ENCODE results near the gene CTSW. TPM values are rescaled to one million over a fixed set of nuclear protein-coding genes. Genes with fewer than 3 reads are reported as not detected.

CTSW gene
- total and polyA plus RNA-seq, 2 of the 4 experiments (the other 2 are of a cell fraction) = 0.07 to 0.18 TPM

DNA sequence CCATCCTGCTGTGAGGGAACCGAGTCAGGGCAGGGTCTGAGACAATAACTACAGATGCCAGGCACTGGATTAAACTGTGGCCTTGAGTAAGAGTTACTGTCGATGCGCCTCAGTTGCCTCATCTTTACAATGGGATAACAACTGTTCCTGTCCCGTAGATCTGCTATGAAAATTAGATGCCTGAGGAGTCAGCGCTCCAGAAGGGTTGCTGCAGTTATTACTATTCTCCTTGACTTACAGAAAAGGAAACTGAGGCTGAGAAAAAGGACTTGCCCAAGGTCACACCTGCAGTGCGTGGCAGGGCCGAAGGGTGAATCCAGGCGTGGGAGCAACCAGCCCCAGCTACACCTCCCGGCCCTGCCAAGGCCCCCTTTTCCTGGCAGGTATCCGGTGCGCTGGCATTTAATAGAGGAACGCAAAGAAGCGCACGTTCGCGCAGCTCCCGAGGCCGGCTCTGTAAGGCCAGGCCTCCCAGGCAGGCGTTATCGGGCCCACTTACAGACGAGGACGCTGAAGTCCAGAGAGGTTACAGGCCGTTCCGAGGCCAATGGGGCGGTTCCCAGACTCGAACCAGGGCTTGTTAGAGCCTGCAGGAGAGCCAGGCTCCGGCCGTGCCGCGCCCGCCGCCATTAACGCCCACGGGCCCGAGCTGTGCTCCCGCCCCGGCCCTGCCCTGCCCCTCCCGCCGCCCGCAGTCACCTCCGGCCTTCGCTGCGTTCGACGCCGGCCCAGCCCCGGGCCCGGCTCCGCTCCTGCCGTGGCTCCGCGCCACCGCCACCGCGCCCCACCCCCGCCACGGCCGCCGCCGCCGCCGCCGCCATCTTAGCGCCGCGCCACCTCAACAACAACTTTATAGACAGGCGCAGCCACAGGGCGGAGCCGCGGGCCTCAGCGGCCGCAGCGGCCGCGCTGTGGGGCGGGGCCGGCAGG, 38.8 kb downstream of the CTSW start, which contains the start of gene C11orf68:
Gene C11orf68, minus strand, starts transcription at position 852 of the 930 bp plus-strand sequence. Its CDS starts 31 bp downstream, at position 821.
- Histone ChIP-seq H3K27me3 (ENCODE audit: control insufficient read depth, insufficient read depth, low read length) (no peaks in the 10 kb centered on the region), H3K18ac (ENCODE audit: low read depth, low read length) (peak within 1 kb of the TSS; percentile 99), H3K36me3 (ENCODE audit: control insufficient read depth, insufficient read depth, low read length) (peaks cover 35% of the 10 kb centered on the region), H3K9me1 (ENCODE audit: insufficient read depth, low read length) (peaks cover 30% of the 10 kb centered on the region), H3K79me1 (ENCODE audit: low read depth in 1 of 2, low read length in 2 of 2) (peaks cover 23 to 60% of the 10 kb centered on the region in 2 experiments), H4K5ac (ENCODE audit: low read depth, low read length) (peak within 1 kb of the TSS; percentile 99), H2AK9ac (replicated peaks; ENCODE audit: low read depth, low read length, poor library complexity) (peak within 1 kb of the TSS; percentile 100), H3K4me3 (ENCODE audit: insufficient read depth, low read depth, low read length) (peak within 1 kb of the TSS; percentile 100), H2BK5ac (ENCODE audit: low read depth, low read length, poor library complexity, severe bottlenecking) (peak within 1 kb of the TSS; percentile 96), H3K9ac (ENCODE audit: low read depth, low read length) (peak within 1 kb of the TSS; percentile 100), H3K27ac (ENCODE audit: insufficient read depth, low read length) (peak within 1 kb of the TSS; percentile 93), H2AFZ (replicated peaks; ENCODE audit: low read length, poor library complexity) (peak within 1 kb of the TSS; percentile 94), H3K4ac (ENCODE audit: low read depth, low read length) (peak within 1 kb of the TSS; percentile 98), H3K14ac (replicated peaks; ENCODE audit: low read depth, low read length) (peak within 1 kb of the TSS; percentile 95), H4K20me1 (ENCODE audit: insufficient read depth, low read length) (peaks cover 11% of the 10 kb centered on the region), H4K8ac (ENCODE audit: low read depth in 2 of 2, low read length in 2 of 2) (peak within 1 kb of the TSS; percentile 64 to 97), H2BK120ac (ENCODE audit: low read depth, low read length) (peak within 1 kb of the TSS; percentile 100), H3K23ac (ENCODE audit: low read depth, low read length) (peak within 1 kb of the TSS; percentile 97), H2AK5ac (ENCODE audit: low read depth, low read length) (peak within 1 kb of the TSS; percentile 99), H3K9me3 (ENCODE audit: control insufficient read depth, insufficient read depth, low read length) (no peaks in the 10 kb centered on the region), H3K4me2 (ENCODE audit: low read depth, low read length) (peak within 1 kb of the TSS; percentile 96), H3K4me1 (ENCODE audit: control insufficient read depth, insufficient read depth, low read length) (peaks cover 42% of the 10 kb centered on the region), H2BK20ac (ENCODE audit: low read depth, low read length) (peak within 1 kb of the TSS; percentile 79), H3K56ac (ENCODE audit: extremely low read depth, insufficient read depth, low read length) (peak within 1 kb of the TSS; percentile 93), H4K91ac (ENCODE audit: insufficient read depth, low read depth, low read length) (peak within 1 kb of the TSS; percentile 97), H2BK15ac (ENCODE audit: low read depth, low read length) (peak within 1 kb of the TSS; percentile 56)
- ChIA-PET POLR2A (ENCODE audit: unreplicated experiment) (interaction anchor here (0.6 to 1.4 kb wide), 3 partner anchors 12 to 28 kb away, joined by 3 to 7 read pairs (median 4); partner anchors contain the start of gene CCDC85B), CTCF (no interaction called here)
- DNase-seq (no peak), ATAC-seq (ENCODE audit: low read depth) (peak; percentile 0)
- no TSS peak for BruUV-seq (replicated peaks)
- 3% methylated on average over 33 of the region's 77 CpGs; no CpG with 5 or more reads in 1 of the 2 experiments for WGBS, 2 experiments (ENCODE audit: extremely low coverage in 2 of 2, insufficient read length in 1 of 2)
- TF ChIP-seq POLR2A (IDR thresholded peaks at IDR 0.05; ENCODE audit: low read depth, low read length) = peak; percentile 68
- peak; percentile 25; the same call in 1 of the 2 replicates for TF ChIP-seq CHD1 (IDR thresholded peaks at IDR 0.05; ENCODE audit: low read depth, low read length)
- no peak for TF ChIP-seq SMC3 (IDR thresholded peaks at IDR 0.05; ENCODE audit: low read depth, low read length)
- peak; percentile 60 for TF ChIP-seq RCOR1 (IDR thresholded peaks at IDR 0.05; ENCODE audit: insufficient replicate concordance, low read length)
- intact Hi-C loops (cut with micrococcal nuclease) = loop anchor here (5.0 kb wide), 1 partner anchor 44 kb away; the partner anchor contains the start of gene SART1
- in situ Hi-C loops (cut with MboI; ENCODE audit: low sequenced_read_pairs) = no loop called here
- dilution Hi-C loops (cut with HindIII; ENCODE audit: low sequenced_read_pairs, unreplicated experiment) = no loop called here

All from IMR-90 (cell line).